Liver (tissue), 9 donors: ENCODE data around the gene OSER1. TPM values are rescaled to one million over a fixed set of nuclear protein-coding genes. Genes with fewer than 3 reads are reported as not detected.

ENCODE experiments used
- DNase-seq: peaks from one replicate; pipeline ENCODE4 v3.0.0-alpha.2; 2017; ENCODE audit warnings: low spot score
- H3K27ac ChIP-seq, 2 donors: one replicate each; pipeline ENCODE4 v1.7.0; 2013; ENCODE audit warnings: inconsistent platforms in 2 of 2, low read length in 2 of 2, control low read depth in 1 of 2, low read depth in 1 of 2, mild to moderate bottlenecking in 1 of 2
- H3K27me3 ChIP-seq, 4 donors: one replicate each; pipeline versions ENCODE4 v1.6.1 to v1.7.0; 2013; ENCODE audit warnings: low read length in 3 of 4, inconsistent platforms in 1 of 4, mild to moderate bottlenecking in 1 of 4, moderate library complexity in 1 of 4; ENCODE audit not compliant: control insufficient read depth in 4 of 4, insufficient read depth in 4 of 4
- H3K36me3 ChIP-seq, 4 donors: one replicate each; pipeline versions ENCODE4 v1.6.1 to v1.7.0; 2013; ENCODE audit warnings: low read length in 3 of 4, mild to moderate bottlenecking in 3 of 4, low read depth in 1 of 4, moderate library complexity in 1 of 4; ENCODE audit not compliant: control insufficient read depth in 4 of 4, insufficient read depth in 3 of 4
- H3K4me1 ChIP-seq, 4 donors: one replicate each; pipeline versions ENCODE4 v1.6.1 to v1.7.0; 2013; ENCODE audit warnings: low read length in 3 of 4, mild to moderate bottlenecking in 3 of 4, moderate library complexity in 1 of 4; ENCODE audit not compliant: control insufficient read depth in 4 of 4, insufficient read depth in 4 of 4
- H3K4me3 ChIP-seq, 3 donors: one replicate each; pipeline versions ENCODE4 v1.6.1 to v1.7.0; 2013; ENCODE audit warnings: low read length in 3 of 3, control low read depth in 1 of 3, low read depth in 1 of 3, mild to moderate bottlenecking in 1 of 3
- H3K9ac ChIP-seq, 2 donors: one replicate each; pipeline ENCODE4 v1.7.0; 2013; ENCODE audit warnings: low read length in 2 of 2, mild to moderate bottlenecking in 2 of 2, moderate library complexity in 2 of 2, control low read depth in 1 of 2, low read depth in 1 of 2
- H3K9me3 ChIP-seq, 4 donors: one replicate each; pipeline versions ENCODE4 v1.6.1 to v1.7.0; 2013; ENCODE audit warnings: low read length in 3 of 4; ENCODE audit not compliant: control insufficient read depth in 4 of 4
- ATF3 ChIP-seq: IDR thresholded peaks from 2 replicates; pipeline ENCODE4 v1.6.1; 2016; ENCODE audit warnings: antibody characterized with exemption
- EGR1 ChIP-seq, 2 donors: IDR thresholded peaks; 2 replicates each; pipeline ENCODE4 v1.6.1; 2016 to 2018; ENCODE audit warnings: antibody characterized with exemption in 2 of 2, low read depth in 2 of 2
- FOXA1 ChIP-seq: IDR thresholded peaks from 2 replicates; pipeline ENCODE4 v1.6.1; 2016; ENCODE audit warnings: antibody characterized with exemption
- FOXA2 ChIP-seq: IDR thresholded peaks from 2 replicates; pipeline ENCODE4 v1.6.1; 2016; ENCODE audit warnings: antibody characterized with exemption
- GABPA ChIP-seq, 2 donors: IDR thresholded peaks in 1 of 2; conservative IDR thresholded peaks in 1 of 2; 2 replicates each; pipeline ENCODE4 v1.6.1; 2016; ENCODE audit warnings: antibody characterized with exemption in 2 of 2, mild to moderate bottlenecking in 1 of 2, moderate library complexity in 1 of 2
- HNF4A ChIP-seq, 2 donors: conservative IDR thresholded peaks; 2 replicates each; pipeline ENCODE4 v1.6.1; 2016; ENCODE audit warnings: antibody characterized with exemption in 2 of 2, mild to moderate bottlenecking in 2 of 2
- HNF4G ChIP-seq: IDR thresholded peaks from 2 replicates; pipeline ENCODE4 v1.6.1; 2016; ENCODE audit warnings: antibody characterized with exemption
- JUND ChIP-seq, 2 donors: IDR thresholded peaks; 2 replicates each; pipeline ENCODE4 v1.6.1; 2016; ENCODE audit warnings: antibody characterized with exemption in 2 of 2
- MAX ChIP-seq: IDR thresholded peaks from 2 replicates; pipeline ENCODE4 v1.6.1; 2016; ENCODE audit warnings: antibody characterized with exemption
- NR2F2 ChIP-seq: IDR thresholded peaks from 2 replicates; pipeline ENCODE4 v1.6.1; 2016; ENCODE audit warnings: antibody characterized with exemption
- REST ChIP-seq: IDR thresholded peaks from 2 replicates; pipeline ENCODE4 v1.6.1; 2016; ENCODE audit warnings: antibody characterized with exemption, mild to moderate bottlenecking
- RXRA ChIP-seq, 2 donors: IDR thresholded peaks; 2 replicates each; pipeline ENCODE4 v1.6.1; 2017 to 2018; ENCODE audit warnings: antibody characterized with exemption in 2 of 2, mild to moderate bottlenecking in 1 of 2
- SP1 ChIP-seq: IDR thresholded peaks from 2 replicates; pipeline ENCODE4 v1.6.1; 2018; ENCODE audit warnings: antibody characterized with exemption, mild to moderate bottlenecking
- YY1 ChIP-seq: IDR thresholded peaks from 2 replicates; pipeline ENCODE4 v1.6.1; 2016; ENCODE audit warnings: antibody characterized with exemption, mild to moderate bottlenecking
- ZBTB33 ChIP-seq: IDR thresholded peaks from 2 replicates; pipeline ENCODE4 v1.6.1; 2016; ENCODE audit warnings: antibody characterized with exemption
- WGBS: extraction: QIAGEN DNeasy Blood & Tissue Kit; methylation state at CpG from one replicate; pipeline ENCODE4 v1.1.7; 2013; 5-methylcytosine and 5-hydroxymethylcytosine counted together
- polyA plus RNA-seq, 2 donors: library from polyadenylated mRNA; stranded (reverse) in 1 of 2; unstranded in 1 of 2; fragments of 200-250 nt in 1 of 2; fragments of >200 nt in 1 of 2; fragmentation: Nextera tagmentation in 1 of 2; extraction: Ambion mirVana in 1 of 2; gene quantifications; one replicate each; pipeline versions ENCODE4 v1.2.1 to v1.2.3, GENCODE V29; 2013 to 2015
- total RNA-seq, 2 donors: library from RNA; depleted of rRNA; stranded (reverse); fragments of >200 nt; gene quantifications; one replicate each; pipeline ENCODE4 v1.2.3, GENCODE V29; 2014
- donor health status: healthy.
- donor health status: healthy.
- donor health status: healthy.
- donor health status: healthy.
- donor health status: healthy.

OSER1 gene
- total and polyA plus RNA-seq, 4 donors: 12.6 to 20.2 (median 14.6) TPM

GRCh38 chr20:44186674-44187053, 23.9 kb downstream of the OSER1 start:
- TF ChIP-seq EGR1 (IDR thresholded peaks at IDR 0.05; ENCODE audit: low read depth in 2 of 2) (no peak), MAX (no peak), YY1 (no peak), SP1 (no peak), FOXA2 (no peak), ZBTB33 (no peak), GABPA (IDR thresholded peaks at IDR 0.05 in 1 of 2, conservative IDR thresholded peaks at IDR 0.05 in 1 of 2) (no peak), JUND (IDR thresholded peaks at IDR 0.05) (no peak), NR2F2 (no peak), HNF4G (no peak), ATF3 (no peak), RXRA (IDR thresholded peaks at IDR 0.05) (no peak), HNF4A (conservative IDR thresholded peaks at IDR 0.05) (no peak)
- Histone ChIP-seq H3K27ac (no peak overlapping the region), H3K9ac (no peak overlapping the region), H3K27me3 (peaks cover 0 to 4% (median 1%) of the 10 kb centered on the region in 4 donors), H3K9me3 (no peaks in the 10 kb centered on the region), H3K4me3 (peak overlapping the region in 1 of 3 donors; percentile 12), H3K4me1 (peaks cover 0 to 5% (median 2%) of the 10 kb centered on the region in 4 donors), H3K36me3 (no peaks in the 10 kb centered on the region)
- WGBS: 28% methylated on average over 14 of the region's 14 CpGs
- DNase-seq: no peak

GRCh38 chr20:44186201-44186600, 24.4 kb downstream of the OSER1 start:
- no peak overlapping the region for H3K4me3 ChIP-seq

More at GRCh38 chr20:44186201-44186600, 24.4 kb downstream of the OSER1 start:
- Histone ChIP-seq H3K27me3 (peaks cover 0 to 6% (median 3%) of the 10 kb centered on the region in 4 donors), H3K9ac (no peak overlapping the region), H3K9me3 (no peaks in the 10 kb centered on the region), H3K36me3 (no peaks in the 10 kb centered on the region), H3K4me1 (peaks cover 0 to 5% (median 2%) of the 10 kb centered on the region in 4 donors), H3K27ac (no peak overlapping the region)
- no peak for DNase-seq
- 88% methylated on average over 14 of the region's 14 CpGs for WGBS
- TF ChIP-seq FOXA1: no peak
- TF ChIP-seq YY1: no peak
- TF ChIP-seq FOXA2: no peak
- TF ChIP-seq MAX: no peak
- TF ChIP-seq GABPA (IDR thresholded peaks at IDR 0.05 in 1 of 2, conservative IDR thresholded peaks at IDR 0.05 in 1 of 2): no peak
- no peak for TF ChIP-seq JUND (IDR thresholded peaks at IDR 0.05)
- no peak for TF ChIP-seq REST
